ENCODE measurements around the gene PPARG.
"Not testable (repeated sequence)": the region's sequence is repeated elsewhere in the genome, so short reads cannot be mapped to it uniquely, and the experiment has no call there.

The PPARG gene

DNA sequence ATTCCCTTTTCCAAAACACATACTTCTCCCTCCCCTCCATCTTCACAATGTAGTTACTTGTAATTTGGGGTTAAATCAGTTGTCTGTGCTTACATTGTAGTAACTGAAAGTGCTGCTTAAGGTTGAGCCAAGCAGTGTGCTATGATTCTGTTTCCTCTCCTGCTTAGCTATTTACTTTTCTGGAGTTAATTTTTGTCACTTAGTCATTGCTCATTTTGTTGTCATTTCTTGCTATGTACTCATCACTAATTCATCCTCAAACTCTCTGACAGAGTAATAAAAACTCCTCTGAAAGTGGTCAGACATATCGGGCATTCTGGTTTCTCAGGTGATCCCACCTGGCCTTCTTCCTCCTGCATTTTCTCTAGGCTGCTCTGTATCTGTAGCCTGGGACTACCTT lies 80.7 kb downstream of the PPARG start:
- no peaks in the 10 kb centered on the region for H3K27me3 ChIP-seq (ENCODE audit: control insufficient read depth in 1 of 2, insufficient read depth in 2 of 2, low read length in 2 of 2)
- H3K4me1 ChIP-seq (ENCODE audit: insufficient read depth, low read length), result no peaks in the 10 kb centered on the region
- H3K9me3 ChIP-seq (ENCODE audit: low read length), result no peaks in the 10 kb centered on the region
- no peak overlapping the region for H3K27ac ChIP-seq (ENCODE audit: low read depth, low read length)
- no peak overlapping the region for H3K9ac ChIP-seq (ENCODE audit: low read length)
- no peak overlapping the region for H3K4me3 ChIP-seq (ENCODE audit: low read depth in 1 of 2, low read length in 2 of 2)
- no peaks in the 10 kb centered on the region for H3K36me3 ChIP-seq (ENCODE audit: insufficient read depth, low read length)

DNA sequence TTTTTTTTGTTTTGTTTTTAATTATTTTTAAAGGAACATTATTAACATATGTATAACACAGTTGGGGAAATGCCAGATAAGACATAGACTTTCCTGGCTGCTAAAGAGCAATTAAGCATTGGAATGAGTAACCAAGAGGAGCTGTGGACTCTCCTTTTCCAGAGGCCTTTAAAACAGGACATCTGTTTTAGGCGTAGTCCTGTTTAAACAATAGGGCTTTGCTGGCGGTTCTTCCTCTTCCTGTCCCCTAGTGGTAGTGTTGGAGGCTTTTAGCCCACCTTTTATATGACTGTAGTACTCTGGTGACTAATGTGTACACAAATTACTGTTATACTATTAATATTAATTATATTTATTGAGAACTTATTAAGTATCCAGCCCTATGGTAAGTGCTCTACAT lies 81.9 kb downstream of the PPARG start:
- no peak overlapping the region for H3K27ac ChIP-seq (ENCODE audit: low read depth, low read length)
- H3K9ac ChIP-seq (ENCODE audit: low read length), result no peak overlapping the region

DNA sequence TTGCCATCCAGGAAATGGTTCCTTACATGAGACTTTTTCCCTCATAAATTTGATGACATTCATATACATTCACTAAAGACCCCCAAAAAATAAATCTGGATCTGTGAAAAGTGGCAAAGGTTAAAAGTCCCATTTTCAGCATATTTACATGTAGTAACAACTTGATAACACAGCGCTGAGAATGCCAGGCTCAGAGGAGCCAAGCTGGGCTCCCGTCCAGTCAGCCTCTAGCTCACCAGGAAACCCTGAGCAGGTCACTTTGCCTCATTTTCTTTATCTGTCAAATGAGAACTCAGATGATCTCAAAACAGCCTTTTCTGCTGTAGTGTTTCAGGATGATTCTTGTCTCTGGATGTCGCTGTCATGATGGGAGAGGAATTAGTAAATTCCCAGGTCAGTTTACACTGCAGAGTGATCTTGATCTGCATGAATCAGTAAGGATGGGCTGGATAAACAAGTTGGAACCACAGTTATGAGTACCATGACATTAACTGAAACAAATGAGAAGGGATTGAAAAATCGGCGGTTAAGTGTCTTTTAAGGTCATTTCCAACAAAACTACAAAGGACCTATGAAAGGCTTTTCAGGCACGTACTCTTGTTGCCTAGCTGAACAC lies 82.8 kb downstream of the PPARG start:
- Histone ChIP-seq H3K4me3 (ENCODE audit: low read depth in 1 of 2, low read length in 2 of 2) (no peak overlapping the region), H3K27ac (ENCODE audit: low read depth, low read length) (no peak overlapping the region), H3K9ac (ENCODE audit: low read length) (no peak overlapping the region), H3K9me3 (ENCODE audit: low read length) (no peaks in the 10 kb centered on the region), H3K27me3 (ENCODE audit: control insufficient read depth in 1 of 2, insufficient read depth in 2 of 2, low read length in 2 of 2) (no peaks in the 10 kb centered on the region), H3K4me1 (ENCODE audit: insufficient read depth, low read length) (no peaks in the 10 kb centered on the region), H3K36me3 (ENCODE audit: insufficient read depth, low read length) (no peaks in the 10 kb centered on the region)

More for the DNA sequence above, 81.9 kb downstream of the PPARG start:
- no peaks in the 10 kb centered on the region for H3K36me3 ChIP-seq (ENCODE audit: insufficient read depth, low read length)
- H3K4me1 ChIP-seq (ENCODE audit: insufficient read depth, low read length), result no peaks in the 10 kb centered on the region
- H3K27me3 ChIP-seq (ENCODE audit: control insufficient read depth in 1 of 2, insufficient read depth in 2 of 2, low read length in 2 of 2), result no peaks in the 10 kb centered on the region
- H3K4me3 ChIP-seq (ENCODE audit: low read depth in 1 of 2, low read length in 2 of 2), result no peak overlapping the region
- no peaks in the 10 kb centered on the region for H3K9me3 ChIP-seq (ENCODE audit: low read length)

DNA sequence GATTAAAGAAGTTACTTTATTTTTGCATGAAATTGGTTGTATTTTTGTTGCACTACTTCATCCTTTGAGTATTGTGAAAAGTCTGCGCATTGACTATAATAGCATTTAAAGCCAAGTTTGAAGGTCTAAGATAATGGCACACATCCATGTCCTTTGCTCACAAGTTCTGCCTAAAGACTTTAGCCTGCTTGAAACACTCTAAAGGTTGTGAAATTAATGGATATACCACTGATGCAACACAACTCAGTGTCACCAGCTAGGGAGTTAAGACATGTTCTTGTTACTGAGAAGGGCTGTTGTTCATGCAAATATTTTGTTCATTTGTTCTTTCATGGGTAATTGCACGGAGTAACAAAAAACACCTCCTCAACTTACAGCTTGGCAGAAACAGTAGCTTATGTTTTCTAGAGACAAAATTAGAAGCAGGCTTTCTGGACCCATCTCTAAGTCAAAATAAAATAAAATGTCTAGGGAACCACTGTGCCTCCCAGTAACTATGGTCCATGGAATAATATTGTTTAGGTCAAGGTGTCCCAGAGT lies 83.9 kb downstream of the PPARG start:
- Histone ChIP-seq H3K36me3 (ENCODE audit: insufficient read depth, low read length) (no peaks in the 10 kb centered on the region), H3K27ac (ENCODE audit: low read depth, low read length) (no peak overlapping the region), H3K9me3 (ENCODE audit: low read length) (no peaks in the 10 kb centered on the region), H3K4me1 (ENCODE audit: insufficient read depth, low read length) (no peaks in the 10 kb centered on the region), H3K9ac (ENCODE audit: low read length) (no peak overlapping the region), H3K27me3 (ENCODE audit: control insufficient read depth in 1 of 2, insufficient read depth in 2 of 2, low read length in 2 of 2) (no peaks in the 10 kb centered on the region), H3K4me3 (ENCODE audit: low read depth in 1 of 2, low read length in 2 of 2) (no peak overlapping the region)

DNA sequence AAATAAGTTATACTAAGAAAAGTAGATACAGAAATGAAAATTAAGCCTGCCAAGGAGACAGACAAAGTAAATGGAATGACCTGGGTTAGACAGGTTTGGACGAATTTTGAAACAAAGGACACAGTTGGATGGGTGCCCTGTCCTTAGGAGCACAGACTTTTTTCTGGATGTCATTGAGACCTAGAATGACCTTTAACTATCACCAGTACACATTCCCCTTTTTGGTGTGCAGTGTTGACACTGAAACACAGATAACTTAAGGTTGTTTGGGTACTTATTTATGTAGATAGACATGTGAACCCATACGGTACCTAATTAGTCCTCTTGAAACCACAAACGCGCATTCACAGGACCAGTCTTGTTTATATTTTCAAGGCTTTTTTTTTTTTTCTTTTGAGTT lies 86.7 kb downstream of the PPARG start:
- Histone ChIP-seq H3K27ac (ENCODE audit: low read depth, low read length) (no peak overlapping the region), H3K9me3 (ENCODE audit: low read length) (no peaks in the 10 kb centered on the region)

DNA sequence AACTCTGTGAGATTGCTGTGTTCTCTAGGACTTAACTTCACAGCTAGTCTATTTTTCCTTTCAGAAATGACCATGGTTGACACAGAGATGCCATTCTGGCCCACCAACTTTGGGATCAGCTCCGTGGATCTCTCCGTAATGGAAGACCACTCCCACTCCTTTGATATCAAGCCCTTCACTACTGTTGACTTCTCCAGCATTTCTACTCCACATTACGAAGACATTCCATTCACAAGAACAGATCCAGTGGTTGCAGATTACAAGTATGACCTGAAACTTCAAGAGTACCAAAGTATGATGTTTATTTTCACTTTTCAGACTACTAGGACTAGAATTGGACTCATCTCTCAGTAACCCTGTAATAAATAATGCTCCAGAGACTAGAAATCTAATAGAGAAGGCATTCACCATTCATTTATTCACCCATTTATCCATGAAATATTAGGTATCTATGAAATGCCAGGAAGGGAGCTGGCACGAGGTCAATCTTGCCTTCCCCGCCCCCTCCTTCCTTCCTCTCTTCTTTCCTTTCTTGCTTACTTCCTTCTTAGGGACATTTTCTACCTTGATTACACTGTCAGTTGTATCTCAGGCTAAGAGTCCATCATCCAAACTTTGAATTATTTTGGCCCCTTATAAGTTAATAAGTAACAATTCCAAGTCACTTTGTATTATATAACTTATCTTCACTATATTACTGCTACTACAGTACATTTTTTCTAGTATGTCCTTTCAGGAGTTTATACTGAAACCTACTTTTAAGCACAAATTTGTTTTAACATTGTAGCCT lies 91.0 kb downstream of the PPARG start:
- Histone ChIP-seq H3K27me3 (ENCODE audit: control insufficient read depth in 1 of 2, insufficient read depth in 2 of 2, low read length in 2 of 2) (no peaks in the 10 kb centered on the region), H3K9me3 (ENCODE audit: low read length) (no peaks in the 10 kb centered on the region), H3K4me3 (ENCODE audit: low read depth in 1 of 2, low read length in 2 of 2) (no peak overlapping the region), H3K27ac (ENCODE audit: low read depth, low read length) (no peak overlapping the region), H3K36me3 (ENCODE audit: insufficient read depth, low read length) (no peaks in the 10 kb centered on the region), H3K9ac (ENCODE audit: low read length) (no peak overlapping the region), H3K4me1 (ENCODE audit: insufficient read depth, low read length) (no peaks in the 10 kb centered on the region)

More for the DNA sequence above, 86.7 kb downstream of the PPARG start:
- no peaks in the 10 kb centered on the region for H3K36me3 ChIP-seq (ENCODE audit: insufficient read depth, low read length)
- H3K9ac ChIP-seq (ENCODE audit: low read length), result no peak overlapping the region
- no peaks in the 10 kb centered on the region for H3K4me1 ChIP-seq (ENCODE audit: insufficient read depth, low read length)
- no peaks in the 10 kb centered on the region for H3K27me3 ChIP-seq (ENCODE audit: control insufficient read depth in 1 of 2, insufficient read depth in 2 of 2, low read length in 2 of 2)
- no peak overlapping the region for H3K4me3 ChIP-seq (ENCODE audit: low read depth in 1 of 2, low read length in 2 of 2)

DNA sequence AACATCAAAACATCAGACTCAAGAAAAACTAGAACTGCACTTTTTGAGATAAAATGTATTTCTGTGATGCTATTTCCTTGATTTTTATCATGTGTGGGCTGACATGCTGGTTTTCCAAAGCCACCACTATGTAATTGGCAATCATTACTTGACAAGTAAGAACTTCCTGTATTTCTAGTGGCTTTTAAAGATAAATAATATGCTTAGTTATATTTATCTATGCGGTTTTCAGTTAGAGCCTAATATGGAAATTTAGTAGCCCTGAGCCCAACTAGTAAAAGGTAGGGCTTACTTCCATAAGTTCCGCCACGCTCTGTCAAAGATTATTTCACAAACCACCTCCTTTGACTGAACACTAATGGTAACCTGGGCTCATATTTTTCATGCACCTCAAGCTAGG lies 91.6 kb downstream of the PPARG start:
- H3K9me3 ChIP-seq (ENCODE audit: low read length), result no peaks in the 10 kb centered on the region
- no peaks in the 10 kb centered on the region for H3K36me3 ChIP-seq (ENCODE audit: insufficient read depth, low read length)
- no peaks in the 10 kb centered on the region for H3K4me1 ChIP-seq (ENCODE audit: insufficient read depth, low read length)
- no peak overlapping the region for H3K4me3 ChIP-seq (ENCODE audit: low read depth in 1 of 2, low read length in 2 of 2)
- no peak overlapping the region for H3K27ac ChIP-seq (ENCODE audit: low read depth, low read length)
- H3K9ac ChIP-seq (ENCODE audit: low read length), result no peak overlapping the region
- no peaks in the 10 kb centered on the region for H3K27me3 ChIP-seq (ENCODE audit: control insufficient read depth in 1 of 2, insufficient read depth in 2 of 2, low read length in 2 of 2)

DNA sequence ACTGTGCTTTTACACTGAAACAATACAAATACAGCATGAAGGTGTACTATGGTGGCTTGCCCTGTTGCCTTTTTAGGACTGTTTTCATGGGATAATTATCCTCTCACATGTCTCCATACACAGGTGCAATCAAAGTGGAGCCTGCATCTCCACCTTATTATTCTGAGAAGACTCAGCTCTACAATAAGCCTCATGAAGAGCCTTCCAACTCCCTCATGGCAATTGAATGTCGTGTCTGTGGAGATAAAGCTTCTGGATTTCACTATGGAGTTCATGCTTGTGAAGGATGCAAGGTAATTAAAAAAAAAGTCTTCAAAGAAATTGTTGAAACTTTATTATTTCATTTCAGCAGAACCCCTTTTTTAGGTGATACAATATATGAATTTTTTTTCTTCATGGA lies 92.3 kb downstream of the PPARG start:
- H3K36me3 ChIP-seq (ENCODE audit: insufficient read depth, low read length), result no peaks in the 10 kb centered on the region
- no peaks in the 10 kb centered on the region for H3K27me3 ChIP-seq (ENCODE audit: control insufficient read depth in 1 of 2, insufficient read depth in 2 of 2, low read length in 2 of 2)
- no peak overlapping the region for H3K4me3 ChIP-seq (ENCODE audit: low read depth in 1 of 2, low read length in 2 of 2)
- H3K4me1 ChIP-seq (ENCODE audit: insufficient read depth, low read length), result no peaks in the 10 kb centered on the region
- H3K9me3 ChIP-seq (ENCODE audit: low read length), result no peaks in the 10 kb centered on the region
- H3K27ac ChIP-seq (ENCODE audit: low read depth, low read length), result no peak overlapping the region
- H3K9ac ChIP-seq (ENCODE audit: low read length), result no peak overlapping the region

DNA sequence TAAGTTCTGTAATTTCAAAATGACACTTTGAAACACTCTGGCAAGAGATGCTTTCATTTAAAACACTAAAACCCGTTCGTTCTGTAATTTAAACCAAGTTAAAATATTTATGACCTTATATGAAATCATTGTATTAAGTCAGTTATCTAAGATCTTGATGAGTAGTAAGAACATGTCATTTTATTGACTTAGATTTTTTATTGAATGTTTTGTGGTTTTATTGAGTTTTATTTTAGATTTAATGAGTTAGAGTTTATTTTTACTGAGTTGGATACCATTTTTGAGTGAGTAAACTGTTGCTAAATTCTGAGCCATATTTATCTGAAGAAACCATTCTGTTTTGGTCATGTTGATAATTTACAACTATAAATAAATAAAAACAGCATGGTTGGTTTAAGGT lies 94.3 kb downstream of the PPARG start:
- no peak overlapping the region for H3K9ac ChIP-seq (ENCODE audit: low read length)
- H3K4me3 ChIP-seq (ENCODE audit: low read depth in 1 of 2, low read length in 2 of 2), result no peak overlapping the region

DNA sequence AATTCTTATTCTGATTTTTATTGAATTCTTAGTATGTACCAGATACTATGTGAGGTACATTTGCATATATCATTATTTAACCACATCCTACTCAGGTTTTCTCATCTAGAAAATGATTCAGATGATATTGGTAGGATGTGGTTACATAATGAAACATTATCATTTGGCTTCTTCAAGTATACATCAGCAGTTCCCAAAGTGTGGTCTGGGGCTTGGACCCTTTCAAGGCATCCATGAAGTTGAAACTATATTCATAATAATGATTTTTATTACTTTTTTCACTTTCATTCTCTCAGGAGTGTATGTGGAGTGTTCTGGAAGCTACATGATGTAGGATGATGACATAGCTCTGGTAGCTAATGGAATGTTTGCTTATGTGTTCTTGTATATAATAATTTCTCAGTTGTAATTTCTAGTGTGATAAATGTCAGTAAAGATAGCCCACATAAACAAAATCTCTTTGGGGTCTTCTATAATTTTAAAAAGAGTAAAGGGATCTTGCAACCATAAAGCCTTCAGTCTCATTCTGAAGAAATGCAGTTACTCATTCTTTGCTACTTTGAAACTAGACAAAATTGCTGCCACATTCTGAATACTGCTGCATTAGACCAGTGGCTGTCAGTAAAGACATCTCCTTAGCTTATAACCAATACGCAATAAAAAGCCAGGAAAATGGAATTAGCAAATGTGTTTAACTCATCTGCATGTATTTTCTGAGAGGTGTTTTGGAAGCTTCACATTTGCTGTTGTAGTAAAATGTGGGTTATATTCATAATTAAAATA lies 95.8 kb downstream of the PPARG start:
- H3K36me3 ChIP-seq (ENCODE audit: insufficient read depth, low read length), result no peaks in the 10 kb centered on the region
- no peak overlapping the region for H3K9ac ChIP-seq (ENCODE audit: low read length)
- H3K9me3 ChIP-seq (ENCODE audit: low read length), result no peaks in the 10 kb centered on the region
- H3K4me3 ChIP-seq (ENCODE audit: low read depth in 1 of 2, low read length in 2 of 2), result no peak overlapping the region
- no peak overlapping the region for H3K27ac ChIP-seq (ENCODE audit: low read depth, low read length)
- H3K4me1 ChIP-seq (ENCODE audit: insufficient read depth, low read length), result no peaks in the 10 kb centered on the region
- no peaks in the 10 kb centered on the region for H3K27me3 ChIP-seq (ENCODE audit: control insufficient read depth in 1 of 2, insufficient read depth in 2 of 2, low read length in 2 of 2)

More for the DNA sequence above, 94.3 kb downstream of the PPARG start:
- no peaks in the 10 kb centered on the region for H3K36me3 ChIP-seq (ENCODE audit: insufficient read depth, low read length)
- no peak overlapping the region for H3K27ac ChIP-seq (ENCODE audit: low read depth, low read length)
- no peaks in the 10 kb centered on the region for H3K4me1 ChIP-seq (ENCODE audit: insufficient read depth, low read length)
- no peaks in the 10 kb centered on the region for H3K27me3 ChIP-seq (ENCODE audit: control insufficient read depth in 1 of 2, insufficient read depth in 2 of 2, low read length in 2 of 2)
- no peaks in the 10 kb centered on the region for H3K9me3 ChIP-seq (ENCODE audit: low read length)

DNA sequence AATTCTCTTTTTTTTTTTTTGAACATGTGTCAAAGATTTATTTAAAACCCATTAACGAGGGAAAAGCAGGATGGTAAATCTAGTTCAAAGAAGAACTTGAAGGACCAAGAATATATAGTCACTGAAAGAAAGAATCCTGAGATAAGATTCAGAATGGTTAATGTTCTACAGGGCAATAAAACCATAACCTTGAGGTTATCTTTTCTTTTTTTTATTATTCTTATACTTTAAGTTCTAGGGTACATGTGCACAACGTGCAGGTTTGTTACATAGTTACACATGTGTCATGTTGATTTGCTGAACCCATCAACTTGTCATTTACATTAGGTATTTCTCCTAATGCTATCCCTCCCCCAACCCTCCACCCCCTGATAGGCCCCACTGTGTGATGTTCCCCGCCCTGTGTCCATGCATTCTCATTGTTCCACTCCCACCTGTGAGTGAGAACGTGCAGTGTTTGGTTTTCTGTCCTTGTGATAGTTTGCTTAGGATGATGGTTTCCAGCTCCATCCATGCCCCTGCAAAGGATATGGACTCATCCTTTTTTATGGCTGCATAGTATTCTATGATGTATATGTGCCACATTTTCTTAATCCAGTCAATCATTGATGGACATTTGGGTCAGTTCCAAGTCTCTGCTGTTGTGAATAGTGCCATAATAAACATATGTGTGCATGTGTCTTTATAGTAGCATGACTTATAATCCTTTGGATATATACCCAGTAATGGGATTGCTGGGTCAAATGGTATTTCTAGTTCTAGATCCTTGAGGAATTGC lies 97.8 kb downstream of the PPARG start:
- not testable (repeated sequence) for H3K27ac ChIP-seq (ENCODE audit: low read depth, low read length); H3K9ac ChIP-seq (ENCODE audit: low read length); H3K4me3 ChIP-seq (ENCODE audit: low read depth in 1 of 2, low read length in 2 of 2); H3K9me3 ChIP-seq (ENCODE audit: low read length); H3K27me3 ChIP-seq (ENCODE audit: control insufficient read depth in 1 of 2, insufficient read depth in 2 of 2, low read length in 2 of 2); H3K4me1 ChIP-seq (ENCODE audit: insufficient read depth, low read length); H3K36me3 ChIP-seq (ENCODE audit: insufficient read depth, low read length)
